GM21381 (cell line): ENCODE results near the gene MICAL2.

Experiments used
- ATAC-seq: cut with Tn5 transposase; IDR thresholded peaks from one replicate; pipeline ENCODE4 v1.9.1; 2021; ENCODE audit warnings: mild to moderate bottlenecking, moderate library complexity; ENCODE audit not compliant: unreplicated experiment

The MICAL2 gene

DNA sequence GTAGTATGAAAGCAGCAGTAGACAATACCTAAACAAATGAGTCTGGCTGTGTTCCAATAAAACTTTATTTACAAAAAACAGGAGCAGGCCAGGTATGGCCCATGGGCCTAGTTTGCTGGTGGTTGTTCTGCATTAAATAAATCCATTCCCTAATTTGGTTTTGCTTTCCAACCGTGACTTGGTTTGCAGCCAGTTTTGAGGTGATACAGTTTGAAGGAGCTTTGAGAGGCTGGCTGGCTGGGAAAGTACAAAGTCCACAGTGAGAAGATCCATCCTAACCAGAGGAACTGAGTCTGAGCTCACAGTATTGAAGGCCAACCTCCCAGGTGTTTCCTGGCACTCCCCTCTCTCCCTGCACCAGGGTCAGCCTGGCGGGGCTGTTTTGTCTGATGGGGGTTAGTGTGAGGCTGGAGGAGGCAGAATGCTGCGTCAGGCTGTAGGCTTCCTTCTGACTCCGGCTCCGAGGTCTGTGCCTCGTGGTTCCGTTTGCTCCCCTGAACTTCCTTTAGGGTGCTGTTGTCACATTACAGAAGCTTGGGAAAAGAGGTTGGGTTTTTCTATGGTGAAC lies 129.5 kb downstream of the MICAL2 start:
- no peak for ATAC-seq

DNA sequence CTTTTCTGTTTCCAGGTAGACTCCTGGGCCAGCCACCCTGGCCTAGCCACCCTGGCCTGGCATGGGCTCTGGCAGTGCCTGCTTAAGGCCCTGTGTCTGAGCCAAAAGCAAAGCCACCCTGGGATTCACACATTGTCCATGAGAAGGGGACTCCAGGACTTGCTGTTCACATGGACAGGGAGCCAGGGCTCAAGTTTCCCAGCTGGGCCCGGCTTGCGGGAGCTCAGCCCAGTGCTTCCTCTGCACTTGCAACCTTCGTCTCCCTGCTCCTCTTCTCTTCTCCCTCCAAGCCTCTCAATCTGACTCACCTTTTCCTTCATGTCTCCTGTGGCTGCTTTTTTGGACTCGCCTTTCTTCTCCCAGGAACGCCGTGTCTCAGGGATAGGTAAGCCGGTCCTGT lies 130.3 kb downstream of the MICAL2 start:
- ATAC-seq: no peak

DNA sequence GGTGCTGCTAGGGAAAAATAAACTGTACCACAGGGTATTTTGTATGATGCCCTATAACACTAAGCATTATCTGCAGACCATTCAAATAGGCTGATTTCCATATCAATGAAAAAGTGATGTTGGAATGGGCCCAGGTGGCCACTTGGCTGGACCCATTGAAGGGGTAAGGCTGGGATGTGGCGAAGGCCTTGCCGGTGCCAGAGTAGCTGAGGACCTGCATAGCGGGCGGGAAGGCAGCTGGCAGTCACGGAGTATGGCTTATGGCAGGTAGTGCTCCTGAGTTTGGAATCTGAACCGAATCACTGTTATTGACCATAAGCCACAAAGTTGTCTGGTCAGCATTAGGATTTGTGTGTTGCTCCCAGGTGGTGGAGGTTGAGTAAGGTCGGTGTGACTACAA lies 131.0 kb downstream of the MICAL2 start:
- no peak for ATAC-seq

DNA sequence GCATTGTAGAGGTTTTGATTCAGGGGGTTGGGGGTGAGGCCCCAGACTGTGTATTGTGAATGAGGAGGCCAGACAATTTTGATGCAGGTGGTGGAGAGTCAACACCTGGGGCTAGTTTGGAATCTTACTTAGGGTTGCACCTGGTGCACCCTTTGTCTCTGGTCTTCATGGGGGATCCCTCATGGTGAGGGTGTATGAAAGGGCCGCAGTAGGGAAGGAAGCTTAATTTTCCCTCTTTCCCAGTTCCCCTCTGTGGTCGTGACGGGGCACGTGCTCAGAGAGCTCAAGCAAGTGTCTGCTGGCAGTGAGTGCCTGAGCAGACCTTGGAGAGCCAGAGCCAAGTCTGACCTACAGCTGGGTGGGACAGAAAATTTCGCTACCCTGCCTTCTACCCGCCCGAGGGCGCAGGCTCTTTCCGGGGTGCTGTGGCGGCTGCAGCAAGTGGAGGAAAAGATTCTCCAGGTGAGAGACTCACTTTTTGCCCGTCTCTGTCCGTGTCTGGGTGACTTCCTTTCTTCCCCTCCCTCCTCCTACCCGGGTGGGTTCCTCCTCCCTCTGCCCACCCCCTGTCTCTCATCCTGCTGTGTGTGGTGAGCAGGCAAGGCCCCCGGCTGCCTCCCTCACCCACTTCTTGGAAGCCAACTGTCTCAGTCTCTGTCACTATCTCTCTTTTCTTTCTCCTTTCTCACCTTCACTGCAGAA lies 131.7 kb downstream of the MICAL2 start:
- ATAC-seq: no peak

DNA sequence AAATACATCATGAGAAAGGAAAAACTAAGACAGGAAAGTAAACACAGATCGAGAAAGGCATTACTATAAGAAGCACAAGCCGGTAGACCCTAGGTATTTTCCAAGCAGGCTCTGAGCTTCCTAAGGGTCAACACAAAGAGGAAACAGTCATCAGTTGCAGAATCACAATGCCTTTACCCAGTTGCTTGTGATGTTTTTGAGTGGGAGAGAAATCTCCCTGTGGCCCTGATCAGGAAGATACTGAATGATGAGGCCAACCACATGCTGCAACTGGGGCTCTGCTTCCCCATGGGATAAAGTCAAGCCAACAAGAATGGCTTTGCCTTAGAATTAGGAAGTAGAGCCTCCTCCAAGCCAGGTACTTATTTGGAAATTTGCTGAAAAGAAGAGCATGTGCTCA lies 132.6 kb downstream of the MICAL2 start:
- ATAC-seq: no peak

DNA sequence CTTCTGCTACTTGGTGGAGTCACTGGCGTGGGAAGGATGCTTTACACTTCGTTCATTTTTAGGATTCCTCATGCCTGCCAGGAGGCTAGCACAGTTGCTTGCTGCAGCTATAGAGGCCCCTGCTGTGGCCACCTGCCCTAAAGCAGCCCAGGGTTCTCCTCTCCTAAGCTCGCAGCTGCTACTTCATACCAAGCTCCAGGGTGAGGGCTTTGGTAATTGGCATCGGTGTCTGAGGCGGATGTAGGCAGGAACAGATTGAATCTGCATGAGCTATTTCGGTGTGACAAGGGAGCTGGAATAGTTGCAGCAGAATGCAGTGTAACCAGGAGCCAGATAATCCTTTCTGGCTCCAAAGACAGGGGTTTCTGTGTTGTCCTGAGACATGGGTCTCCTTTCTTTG lies 133.1 kb downstream of the MICAL2 start:
- no peak for ATAC-seq

DNA sequence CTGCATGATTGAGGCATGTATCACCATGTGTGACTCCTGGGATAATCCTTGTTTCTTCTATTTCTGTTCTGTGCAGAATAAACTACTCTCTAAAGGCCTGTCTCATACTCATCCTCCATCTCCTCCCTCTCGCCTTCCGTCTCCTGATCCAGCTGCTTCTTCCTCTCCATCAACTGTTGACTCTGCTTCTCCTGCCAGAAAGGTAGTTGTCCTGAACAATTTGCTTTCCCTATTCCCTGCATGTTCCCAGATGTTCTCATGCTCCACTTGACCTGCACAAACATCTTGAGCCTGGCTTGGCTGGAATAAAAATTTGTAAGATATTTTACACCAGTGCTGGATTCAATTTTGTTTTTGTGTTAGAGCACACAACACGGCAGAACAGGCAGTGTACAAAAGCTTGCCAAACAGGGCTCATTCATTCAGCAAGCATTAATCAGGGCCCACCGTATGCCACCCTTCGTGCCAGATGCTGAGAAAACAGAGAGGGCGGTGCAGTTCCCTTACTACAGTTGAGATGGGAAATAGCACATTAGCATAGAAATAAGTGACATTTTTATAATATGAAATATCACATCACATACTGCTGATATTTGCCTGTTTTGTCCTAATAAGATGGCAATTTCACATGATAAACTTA lies 133.6 kb downstream of the MICAL2 start:
- no peak for ATAC-seq

DNA sequence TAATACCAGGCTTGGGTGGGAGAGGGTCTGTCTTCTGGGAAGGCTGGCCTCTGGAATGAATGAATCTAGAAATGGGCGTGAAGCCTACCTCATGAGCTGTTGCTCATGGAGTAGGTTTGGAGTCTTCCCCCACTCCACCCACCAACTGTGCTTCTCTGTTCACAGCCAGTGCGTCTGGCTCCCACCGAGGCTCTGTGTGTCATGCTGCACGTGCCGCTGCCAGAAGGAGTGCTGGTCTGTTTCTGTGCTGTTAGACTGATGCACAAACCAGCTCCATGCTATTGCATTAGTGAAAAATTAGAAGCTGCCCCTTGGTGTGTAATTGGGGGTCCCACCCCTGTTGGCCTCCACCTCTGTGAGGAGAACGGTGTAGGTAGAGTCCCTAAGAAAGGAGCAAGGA lies 134.7 kb downstream of the MICAL2 start:
- no peak for ATAC-seq

DNA sequence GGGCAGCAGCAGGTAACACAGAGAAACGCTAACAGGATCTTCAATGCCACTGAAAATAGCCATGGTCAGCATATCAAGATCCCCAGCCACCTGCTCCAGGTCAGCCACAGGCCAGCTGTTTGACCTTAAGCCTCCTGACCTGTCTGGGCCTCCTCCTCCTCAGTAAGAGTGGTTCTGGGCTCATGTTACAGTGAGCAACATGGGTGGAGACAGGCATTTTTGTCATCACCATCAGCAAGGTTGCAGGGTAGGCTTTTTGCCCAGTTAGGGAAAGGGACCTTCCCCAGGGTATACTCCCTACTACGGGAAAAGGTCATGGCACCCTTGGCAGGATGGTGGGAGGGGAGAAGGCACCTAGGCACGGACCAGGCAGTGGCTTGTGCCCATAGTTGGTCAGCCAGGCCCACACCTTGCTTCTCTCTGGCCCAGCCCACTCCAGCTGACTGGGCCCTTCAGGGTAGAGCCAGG lies 135.2 kb downstream of the MICAL2 start:
- ATAC-seq: no peak

DNA sequence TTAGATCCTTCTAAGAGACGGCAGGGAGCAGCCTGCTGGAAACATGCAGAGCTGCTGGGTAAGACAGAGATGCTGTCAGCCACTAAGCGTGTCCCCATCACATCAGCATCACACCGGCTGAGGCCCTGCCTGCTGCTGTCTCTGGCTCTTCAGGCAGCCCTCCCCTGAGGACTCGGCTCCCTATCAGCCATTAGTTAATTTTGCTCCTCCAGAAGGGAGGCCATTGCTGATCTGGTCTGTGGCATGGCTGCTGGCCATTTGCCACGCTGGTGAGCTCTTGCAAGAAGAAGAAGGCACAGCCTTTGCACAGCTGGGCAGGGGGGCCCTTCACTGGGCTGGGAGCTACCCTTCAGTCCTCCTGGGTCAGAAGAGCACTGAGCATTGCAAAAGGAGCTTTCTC lies 135.8 kb downstream of the MICAL2 start:
- no peak for ATAC-seq

DNA sequence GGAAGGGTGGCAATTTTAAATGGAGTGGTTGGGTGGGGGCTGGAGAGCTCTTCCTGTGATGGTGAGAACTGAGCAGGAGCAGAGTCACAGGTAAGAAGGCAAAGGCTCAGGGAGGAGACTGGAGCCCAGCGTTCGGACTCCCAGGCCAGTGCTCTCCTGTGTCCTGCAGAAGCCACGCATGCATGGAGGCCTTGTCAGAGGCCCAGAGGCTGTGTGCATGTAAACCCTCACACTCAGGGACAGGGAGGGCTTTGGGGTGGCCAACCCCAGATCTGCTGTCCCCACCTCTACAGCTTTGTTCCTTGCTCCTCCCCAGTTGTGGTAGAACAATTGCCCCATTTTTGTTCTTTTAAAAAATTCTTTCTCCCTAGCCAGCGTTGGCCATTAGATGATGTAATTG lies 136.6 kb downstream of the MICAL2 start:
- ATAC-seq: no peak

DNA sequence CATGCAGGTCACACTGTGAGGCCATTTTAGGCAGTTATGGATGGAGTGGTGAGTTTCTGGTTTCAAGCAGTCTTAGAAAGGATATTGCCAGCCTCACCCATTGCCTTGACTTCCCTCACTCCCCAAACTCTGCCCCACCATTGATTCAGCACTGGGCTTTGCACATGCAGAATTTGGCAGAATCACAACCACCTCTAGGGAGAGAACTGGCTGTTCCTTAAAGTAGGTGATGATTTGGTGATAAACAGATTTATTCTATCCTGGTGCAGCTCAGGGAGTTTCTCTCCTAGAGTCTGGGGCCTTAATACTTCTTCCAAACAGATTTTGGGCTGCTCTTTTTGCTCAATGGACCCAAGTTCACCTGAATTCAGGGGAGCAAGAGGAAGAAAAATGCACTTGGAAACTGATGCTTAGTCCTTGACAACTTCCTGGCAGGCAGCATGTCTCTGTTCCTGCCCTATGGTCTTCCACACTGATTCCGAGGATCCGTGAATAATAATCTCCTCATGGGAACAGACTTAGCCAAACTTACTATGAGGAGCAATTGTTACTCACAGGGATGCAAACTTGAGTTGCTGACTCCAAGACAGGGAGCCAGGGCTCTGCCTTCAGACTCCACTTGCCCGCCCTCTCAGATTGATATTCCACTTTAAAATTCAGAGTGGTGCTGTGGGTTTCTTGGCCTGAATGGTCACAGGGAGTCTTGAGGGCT lies 137.3 kb downstream of the MICAL2 start:
- no peak for ATAC-seq

DNA sequence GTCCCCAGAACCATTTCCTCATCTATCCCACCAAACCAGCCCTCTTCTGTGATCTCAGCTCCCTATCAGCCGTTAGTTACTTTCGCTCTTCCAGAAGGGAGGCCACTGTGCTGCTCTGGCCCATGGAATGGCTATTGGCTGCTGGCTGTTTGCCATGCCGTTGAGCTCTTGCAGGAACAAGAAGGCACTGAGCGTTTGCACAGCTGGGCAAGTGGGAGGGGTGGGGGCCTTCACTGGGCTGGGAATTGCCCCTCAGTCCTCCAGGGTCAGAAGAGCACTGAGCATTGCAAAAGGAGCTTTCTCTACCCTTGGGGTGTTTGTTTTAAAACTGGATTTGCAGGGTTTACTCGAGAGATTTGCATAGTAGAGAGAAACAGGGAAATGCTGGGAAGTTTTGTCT lies 137.9 kb downstream of the MICAL2 start:
- no peak for ATAC-seq

DNA sequence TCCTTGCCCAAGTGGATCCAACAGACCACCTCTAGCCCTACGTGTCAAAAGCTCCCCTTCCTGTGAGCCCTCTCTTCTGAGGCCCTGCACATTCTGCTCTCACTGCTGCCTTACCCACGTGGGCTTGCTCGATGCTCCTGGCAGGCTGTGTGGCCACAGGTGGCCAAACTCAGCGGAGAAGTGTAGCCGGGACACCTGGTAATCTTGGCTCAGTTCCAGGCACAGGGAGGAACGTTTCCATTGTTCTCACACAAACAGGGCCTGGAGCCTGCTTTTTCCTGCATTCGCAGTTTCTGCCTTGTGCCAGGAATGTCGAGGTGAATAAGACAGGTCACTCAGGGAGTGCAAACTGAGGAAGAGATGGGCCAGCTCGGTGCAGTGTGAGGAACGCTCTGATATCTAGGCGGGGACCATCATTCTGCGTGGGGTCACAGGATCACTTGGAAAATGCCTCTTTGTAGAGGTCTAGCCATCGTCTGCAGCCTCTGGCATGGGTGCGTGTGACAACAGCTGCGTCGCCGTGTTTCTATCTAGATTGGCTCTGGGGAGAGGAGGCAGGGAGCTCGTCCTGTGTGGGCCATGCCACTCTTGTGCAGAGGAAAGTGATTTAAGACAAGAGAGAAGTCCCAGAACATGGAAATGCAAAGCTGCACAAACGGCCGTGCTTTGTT lies 139.3 kb downstream of the MICAL2 start:
- no peak for ATAC-seq

DNA sequence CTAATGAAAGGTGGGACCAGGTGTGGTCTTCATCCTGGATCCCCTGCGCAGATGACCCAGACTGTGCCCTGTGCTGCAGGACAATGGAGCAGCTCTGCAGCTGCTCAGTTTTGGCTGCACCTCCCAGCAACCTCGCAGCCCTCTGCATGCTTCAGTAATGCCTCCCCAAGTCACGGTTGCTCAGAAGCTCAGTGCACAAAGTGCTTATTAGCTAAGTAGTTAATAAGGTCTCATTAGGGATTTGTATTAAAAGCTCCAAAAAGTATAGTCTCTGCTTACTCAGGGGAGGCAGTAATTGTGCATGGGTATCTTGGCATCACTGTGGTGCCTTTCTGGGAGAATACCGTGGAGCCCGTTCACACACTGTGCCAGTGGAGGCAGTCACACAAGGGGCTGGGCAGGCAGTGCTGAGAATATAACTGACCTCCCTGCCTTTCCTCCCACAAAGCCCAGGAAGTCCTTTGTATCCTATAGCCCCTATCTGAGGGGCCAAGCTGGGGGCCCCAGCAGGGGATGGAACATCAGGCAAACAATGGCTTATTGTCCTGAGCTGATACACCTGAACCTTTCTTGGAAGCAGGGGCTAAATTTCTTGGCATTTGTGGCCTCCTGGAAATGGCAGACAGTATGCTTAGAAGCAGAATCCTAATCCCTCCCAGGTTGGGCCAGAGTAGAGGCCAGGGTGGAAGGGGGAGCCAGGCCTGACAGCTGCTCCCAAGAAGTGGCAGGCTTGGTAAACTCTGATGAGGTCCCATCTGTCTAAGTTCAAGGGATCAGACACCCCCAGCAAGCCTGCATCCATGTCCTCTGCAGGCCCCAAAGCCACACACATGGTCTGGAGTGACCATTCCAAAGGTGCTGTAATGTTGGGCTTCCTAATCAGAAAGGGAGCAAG lies 141.5 kb downstream of the MICAL2 start:
- no peak for ATAC-seq

DNA sequence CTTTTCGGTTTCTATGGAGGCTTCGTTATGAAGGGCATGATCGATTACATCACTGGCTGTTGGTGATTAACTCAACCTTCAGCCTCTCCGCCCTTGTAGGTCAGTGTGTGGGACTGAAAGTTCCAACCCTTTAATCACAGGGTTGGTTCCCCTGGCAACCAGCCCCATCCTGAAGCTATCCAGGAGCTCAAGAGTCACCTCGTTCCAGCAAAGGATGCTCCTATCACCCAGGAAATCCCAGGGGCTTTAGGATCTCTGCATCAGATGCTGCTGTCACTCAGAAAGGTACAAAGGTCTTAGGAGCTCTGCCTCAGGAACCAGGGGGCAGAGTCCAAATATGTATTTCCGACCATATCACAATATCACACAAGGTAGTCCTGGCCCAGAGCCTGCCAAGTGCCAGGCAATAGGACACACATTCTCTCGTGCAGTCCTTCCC lies 143.5 kb downstream of the MICAL2 start:
- ATAC-seq: no peak

DNA sequence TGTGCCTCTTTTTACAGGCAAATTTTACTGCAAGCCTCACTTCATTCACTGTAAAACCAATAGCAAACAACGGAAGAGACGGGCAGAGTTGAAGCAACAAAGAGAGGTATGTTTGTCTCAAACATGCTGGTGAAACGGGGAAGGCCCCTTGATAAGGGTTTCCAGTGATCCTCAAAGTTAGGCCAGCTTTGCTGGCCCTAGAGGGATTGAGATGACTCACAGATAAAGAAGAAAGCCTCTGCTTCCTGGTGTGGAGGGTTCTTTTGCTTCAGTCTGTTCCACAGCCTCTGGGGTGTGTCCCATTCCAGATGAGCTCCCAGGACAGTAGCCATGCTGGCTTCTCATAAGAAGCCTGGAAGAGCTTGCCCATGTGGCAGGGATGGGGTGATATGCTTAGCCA lies 148.1 kb downstream of the MICAL2 start:
- no peak for ATAC-seq

DNA sequence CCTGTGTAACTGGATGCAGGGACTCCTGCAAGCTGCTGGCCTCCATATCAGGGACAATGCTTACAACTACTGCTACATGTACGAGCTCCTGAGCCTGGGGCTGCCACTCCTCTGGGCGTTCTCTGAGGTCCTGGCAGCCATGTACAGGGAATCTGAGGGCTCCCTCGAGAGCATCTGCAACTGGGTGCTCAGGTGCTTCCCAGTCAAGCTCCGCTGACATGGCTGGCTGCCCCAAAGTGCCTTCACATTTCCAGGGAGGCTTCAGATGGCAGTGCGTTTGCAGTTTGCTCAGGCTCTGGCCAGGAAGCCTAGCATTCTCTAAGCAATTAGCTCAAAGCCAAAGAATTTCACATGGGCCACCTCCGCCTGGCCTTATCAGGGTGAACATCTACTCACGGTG lies 149.6 kb downstream of the MICAL2 start:
- no peak for ATAC-seq

DNA sequence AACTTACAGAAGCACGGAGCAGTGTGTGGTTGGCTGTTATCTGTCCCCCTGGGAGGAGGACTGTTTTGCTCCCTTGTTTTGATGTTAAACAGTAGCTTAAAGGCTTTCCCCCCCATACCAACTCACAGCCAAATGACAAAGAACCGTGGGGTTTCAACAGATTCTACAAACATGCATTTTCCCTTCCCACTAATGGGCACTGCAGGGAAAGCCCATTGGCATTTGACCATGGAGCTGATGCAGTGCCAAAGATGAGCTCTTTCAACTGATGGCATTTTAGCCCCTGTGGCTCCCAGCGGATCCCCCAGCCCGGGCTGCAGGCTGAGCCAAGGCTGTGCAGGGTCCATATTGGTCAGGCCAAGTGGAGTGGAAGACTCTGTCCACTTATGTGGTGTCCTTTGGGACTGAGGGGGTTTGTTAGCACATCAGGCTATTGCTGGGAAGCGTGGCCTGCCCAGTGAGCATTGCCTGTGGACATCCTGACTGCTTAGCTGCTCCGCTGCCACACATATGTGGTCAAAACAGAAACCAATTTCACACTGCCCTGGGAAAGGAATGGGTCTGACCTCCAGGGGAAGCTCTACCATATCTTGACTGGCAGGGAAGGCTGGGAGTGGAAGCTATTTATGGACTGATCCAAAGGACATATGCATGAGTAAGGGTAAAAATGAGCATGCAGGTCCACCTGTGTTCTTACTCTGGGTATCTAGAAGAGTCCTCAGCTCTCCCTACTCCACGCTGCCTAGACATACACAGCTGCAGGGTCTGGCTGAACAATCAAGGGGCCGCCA lies 150.5 kb downstream of the MICAL2 start:
- ATAC-seq: no peak
